Fibroblast of the aortic adventitia (primary cell): ENCODE data around the gene MCC. TPM values are rescaled to one million over a fixed set of nuclear protein-coding genes. Genes with fewer than 3 reads are reported as not detected.

Experiments
- DNase-seq: peaks from one replicate; pipeline ENCODE4 v3.0.0-alpha.2; 2010; ENCODE audit warnings: low read depth
- H3K4me3 ChIP-seq: 2 replicates; pipeline ENCODE4 v1.5.1; 2011; ENCODE audit warnings: low read depth, mild to moderate bottlenecking, control low read depth, low read length, moderate library complexity
- CTCF ChIP-seq: IDR thresholded peaks from 2 replicates; pipeline ENCODE4 v1.5.1; 2011; ENCODE audit warnings: mild to moderate bottlenecking, low read length, control low read depth, inconsistent platforms; ENCODE audit not compliant: insufficient read depth
- total RNA-seq: library from RNA; depleted of rRNA; stranded (reverse); fragments of >200 nt; gene quantifications from 2 replicates; pipeline ENCODE4 v1.2.3, GENCODE V29; 2012; ENCODE audit warnings: low replicate concordance

The MCC gene
- total RNA-seq, 1 donor = 62.4 TPM

- peak; percentile 67 for DNase-seq
- no peak for TF ChIP-seq CTCF
Observed at GRCh38 chr5:113170707-113171106, 317.5 kb downstream of the MCC start.

DNA sequence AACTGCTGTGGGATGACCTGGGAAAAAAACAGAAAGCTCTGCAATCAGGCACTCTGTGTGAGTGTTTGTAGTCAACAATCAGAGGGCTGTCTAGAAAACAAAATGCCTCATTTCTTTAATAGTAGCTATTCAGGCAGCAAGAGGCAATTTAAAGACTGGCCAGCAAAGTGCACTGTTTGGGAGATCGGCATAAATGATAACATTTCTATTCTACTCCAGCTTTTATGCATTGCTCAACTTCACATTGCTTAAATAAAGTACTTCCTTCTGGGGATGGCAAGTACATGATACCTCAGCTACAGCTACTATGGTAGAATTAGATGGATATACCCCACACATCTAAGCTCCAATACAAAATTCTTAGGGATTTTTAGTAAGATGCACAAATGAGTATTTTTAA lies 318.5 kb downstream of the MCC start:
- no peak overlapping the region for H3K4me3 ChIP-seq
- no peak for TF ChIP-seq CTCF
- DNase-seq = peak; percentile 67

More at GRCh38 chr5:113170707-113171106, 317.5 kb downstream of the MCC start:
- no peak overlapping the region for H3K4me3 ChIP-seq

DNA sequence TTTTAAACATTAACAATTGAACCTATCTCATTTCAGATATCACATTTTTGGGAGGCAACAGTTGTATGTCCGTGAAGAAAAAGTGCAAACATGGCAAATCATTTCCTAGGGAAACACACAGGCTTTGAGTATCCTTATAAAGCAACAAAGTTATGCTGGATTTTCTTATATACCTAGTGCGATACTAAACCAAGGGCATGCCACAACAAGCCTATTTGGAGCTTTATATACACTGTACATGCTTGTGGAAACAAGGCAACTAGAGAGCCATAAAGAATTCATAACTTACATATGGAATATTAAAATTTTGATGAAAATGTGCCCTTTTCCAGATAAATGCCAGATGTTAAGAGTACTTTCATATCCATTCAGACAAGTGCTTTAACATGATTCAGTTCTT lies 320.3 kb downstream of the MCC start:
- TF ChIP-seq CTCF = no peak
- H3K4me3 ChIP-seq = no peak overlapping the region
- no peak for DNase-seq

GRCh38 chr5:113166852-113167366 lies 321.3 kb downstream of the MCC start:
- no peak overlapping the region for H3K4me3 ChIP-seq
- peak; percentile 66 for DNase-seq
- TF ChIP-seq CTCF = no peak

DNA sequence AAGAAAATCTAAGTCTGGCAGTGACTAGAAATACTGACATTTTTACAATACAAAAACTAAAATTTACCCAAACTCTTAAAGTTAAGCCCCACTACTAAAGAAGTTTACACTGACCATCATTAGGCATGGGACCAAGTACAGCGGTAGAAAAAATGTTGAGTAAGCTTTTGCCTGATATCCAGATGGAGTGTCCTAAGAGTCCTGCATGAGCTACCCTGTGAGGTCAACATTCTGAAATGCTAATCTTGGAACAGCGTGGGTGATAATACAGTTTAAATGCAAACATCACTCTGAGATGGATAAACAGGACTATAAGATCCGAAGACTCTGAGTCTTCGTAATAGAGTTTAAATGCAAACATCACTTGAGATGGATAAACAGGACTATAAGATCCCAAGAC lies 322.0 kb downstream of the MCC start:
- no peak for TF ChIP-seq CTCF
- no peak overlapping the region for H3K4me3 ChIP-seq
- peak; percentile 65 for DNase-seq

- no peak for DNase-seq
- no peak overlapping the region for H3K4me3 ChIP-seq
- TF ChIP-seq CTCF = no peak
Observed at GRCh38 chr5:113164021-113164420, 324.2 kb downstream of the MCC start.

DNA sequence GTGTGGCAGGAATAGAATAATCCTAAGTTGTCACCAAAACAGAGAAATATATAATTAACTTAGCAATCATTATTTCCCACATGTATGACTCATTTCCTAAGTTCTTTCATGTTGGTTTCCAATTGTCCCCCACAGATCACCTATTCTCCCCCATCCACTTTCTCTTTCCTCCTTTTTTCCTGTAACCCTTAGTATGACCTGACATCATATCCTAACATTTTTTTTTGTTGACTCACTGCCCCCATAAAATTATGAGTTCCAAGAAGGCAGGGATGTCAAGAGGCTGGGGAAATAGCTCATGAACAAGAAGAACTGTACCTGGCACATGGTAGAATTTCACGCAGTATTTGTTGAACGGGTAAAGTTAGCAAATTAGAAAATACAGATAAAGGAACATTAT lies 324.9 kb downstream of the MCC start:
- DNase-seq = no peak
- H3K4me3 ChIP-seq = no peak overlapping the region
- no peak for TF ChIP-seq CTCF
